ENCODE data around the gene KLF6.

The KLF6 gene

GRCh38 chr10:3789621-3790020 lies 4.6 kb upstream of the KLF6 start:
- TF ChIP-seq CTCF (IDR thresholded peaks at IDR 0.05; ENCODE audit: low read depth, low read length), result no peak
- Histone ChIP-seq H3K4me3 (ENCODE audit: low read depth, low read length) (no peak overlapping the region), H3K36me3 (peaks cover 3% of the 10 kb centered on the region), H3K9me3 (ENCODE audit: severe bottlenecking) (no peaks in the 10 kb centered on the region), H3K27ac (no peak overlapping the region), H3K27me3 (ENCODE audit: insufficient read depth, low read depth, severe bottlenecking) (no peaks in the 10 kb centered on the region)
- no peak for DNase-seq

- Histone ChIP-seq H3K27ac (no peak overlapping the region), H3K36me3 (peaks cover 3% of the 10 kb centered on the region), H3K9me3 (ENCODE audit: severe bottlenecking) (no peaks in the 10 kb centered on the region), H3K27me3 (ENCODE audit: insufficient read depth, low read depth, severe bottlenecking) (no peaks in the 10 kb centered on the region), H3K4me3 (ENCODE audit: low read depth, low read length) (no peak overlapping the region)
- no peak for TF ChIP-seq CTCF (IDR thresholded peaks at IDR 0.05; ENCODE audit: low read depth, low read length)
- no peak for DNase-seq
Measured at GRCh38 chr10:3787816-3788215, 2.8 kb upstream of the KLF6 start.

GRCh38 chr10:3787016-3787400 lies 2.0 kb upstream of the KLF6 start:
- H3K9me3 ChIP-seq (ENCODE audit: severe bottlenecking), result no peaks in the 10 kb centered on the region
- H3K4me3 ChIP-seq (ENCODE audit: low read depth, low read length), result no peak overlapping the region
- peaks cover 5% of the 10 kb centered on the region for H3K36me3 ChIP-seq
- no peak for TF ChIP-seq CTCF (IDR thresholded peaks at IDR 0.05; ENCODE audit: low read depth, low read length)
- H3K27ac ChIP-seq, result peak overlapping the region; percentile 99; the same call in 1 of the 2 replicates
- no peaks in the 10 kb centered on the region for H3K27me3 ChIP-seq (ENCODE audit: insufficient read depth, low read depth, severe bottlenecking)
- DNase-seq, result no peak

- DNase-seq, result peak; percentile 67
- peak overlapping the region; percentile 78 for H3K4me3 ChIP-seq (ENCODE audit: low read depth, low read length)
Measured at GRCh38 chr10:3786295-3787015, 1.4 kb upstream of the KLF6 start.

GRCh38 chr10:3785851-3786271 lies 852 bp upstream of the KLF6 start:
- no peaks in the 10 kb centered on the region for H3K9me3 ChIP-seq (ENCODE audit: severe bottlenecking)
- DNase-seq, result no peak
- peak overlapping the region; percentile 78 for H3K4me3 ChIP-seq (ENCODE audit: low read depth, low read length)
- no peaks in the 10 kb centered on the region for H3K27me3 ChIP-seq (ENCODE audit: insufficient read depth, low read depth, severe bottlenecking)
- no peak for TF ChIP-seq CTCF (IDR thresholded peaks at IDR 0.05; ENCODE audit: low read depth, low read length)
- H3K36me3 ChIP-seq, result peaks cover 14% of the 10 kb centered on the region
- H3K27ac ChIP-seq, result peak overlapping the region; percentile 99

More at GRCh38 chr10:3786295-3787015, 1.4 kb upstream of the KLF6 start:
- Histone ChIP-seq H3K27me3 (ENCODE audit: insufficient read depth, low read depth, severe bottlenecking) (no peaks in the 10 kb centered on the region), H3K36me3 (peaks cover 10% of the 10 kb centered on the region), H3K27ac (peak overlapping the region; percentile 99), H3K9me3 (ENCODE audit: severe bottlenecking) (no peaks in the 10 kb centered on the region)
- no peak for TF ChIP-seq CTCF (IDR thresholded peaks at IDR 0.05; ENCODE audit: low read depth, low read length)
